GM21390 (cell line): Measurements from ENCODE around the gene DIP2B.
"Not testable (repeated sequence)": the region's sequence is repeated elsewhere in the genome, so short reads cannot be mapped to it uniquely, and the experiment has no call there.

Experiments used
- ATAC-seq: cut with Tn5 transposase; IDR thresholded peaks from one replicate; pipeline ENCODE4 v1.9.1; 2021; ENCODE audit not compliant: unreplicated experiment

DIP2B gene

DNA sequence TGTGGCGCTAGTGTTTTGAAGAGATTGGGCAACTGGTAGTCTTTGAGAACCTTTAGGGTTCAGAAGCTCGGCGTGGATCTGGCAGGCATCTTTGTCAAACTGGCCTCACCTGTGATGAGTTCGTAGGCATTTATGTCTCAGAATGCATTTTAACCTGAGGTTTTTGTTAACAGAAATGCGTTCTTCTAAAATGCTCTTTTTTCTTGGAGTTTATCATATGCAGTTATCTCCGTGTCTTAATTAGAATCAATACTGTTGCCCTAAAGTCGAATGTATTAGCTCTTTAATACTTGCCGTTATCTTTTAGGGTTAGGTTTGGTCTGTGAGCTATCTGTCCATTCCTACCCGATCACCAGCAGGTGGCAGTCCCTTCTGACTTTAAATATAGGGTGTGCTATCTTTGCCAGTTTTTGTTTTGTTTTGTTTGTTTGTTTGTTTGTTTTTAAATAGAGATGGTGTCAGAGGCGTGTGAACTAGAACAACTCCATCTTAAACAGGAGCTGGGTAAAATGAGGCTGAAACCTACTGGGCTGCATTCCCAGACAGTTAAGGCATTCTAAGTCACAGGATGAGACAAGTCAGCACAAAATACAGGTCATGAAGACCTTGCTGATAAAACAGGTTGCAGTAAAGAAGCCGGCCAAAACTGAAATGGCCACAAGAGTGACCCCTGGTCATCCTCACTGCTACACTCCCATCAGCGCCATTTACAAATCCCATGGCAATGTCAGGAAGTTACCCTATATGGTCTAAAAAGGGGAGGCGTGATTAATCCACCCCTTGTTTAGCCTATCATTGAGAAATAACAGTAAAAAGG, 260.5 kb downstream of the DIP2B start:
- peak; percentile 41 for ATAC-seq

DNA sequence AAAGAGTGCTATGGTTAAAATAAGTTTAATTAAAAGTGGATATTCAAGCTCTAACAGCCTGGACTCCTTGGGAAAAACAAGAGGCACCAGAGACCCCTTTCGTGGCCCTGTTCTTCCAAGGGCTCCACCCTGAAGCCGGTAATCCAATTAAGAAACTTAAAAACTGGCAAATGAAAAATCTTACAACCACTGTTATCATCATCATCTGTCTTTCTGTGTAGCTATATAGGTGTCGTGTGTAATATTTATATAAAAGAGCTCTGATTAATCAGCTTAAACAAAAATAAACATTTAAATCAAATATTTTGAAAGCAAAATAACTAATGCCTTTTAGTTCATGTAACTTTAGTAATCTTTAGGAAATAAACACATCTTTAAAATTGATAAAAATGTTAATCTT, 263.6 kb downstream of the DIP2B start:
- no peak for ATAC-seq

DNA sequence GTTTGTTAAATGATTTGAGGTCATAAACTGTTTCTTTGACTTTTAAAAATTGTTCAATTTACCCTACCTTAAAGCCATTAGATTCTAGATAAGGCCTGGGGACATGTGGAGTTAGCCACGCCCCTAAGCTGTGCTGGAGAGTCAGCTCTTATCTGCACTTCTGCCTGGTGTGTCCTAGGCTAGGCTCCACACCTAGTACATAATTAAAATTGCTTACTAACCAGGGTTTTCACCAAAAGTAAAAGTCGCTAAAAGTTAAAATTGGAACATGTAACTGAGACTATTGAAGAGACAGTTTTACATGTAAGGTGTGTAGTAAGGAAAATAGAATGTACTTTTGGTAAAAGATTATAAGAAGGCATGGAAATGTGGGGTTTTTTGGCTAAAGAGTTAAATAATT, 264.0 kb downstream of the DIP2B start:
- ATAC-seq = not testable (repeated sequence)

DNA sequence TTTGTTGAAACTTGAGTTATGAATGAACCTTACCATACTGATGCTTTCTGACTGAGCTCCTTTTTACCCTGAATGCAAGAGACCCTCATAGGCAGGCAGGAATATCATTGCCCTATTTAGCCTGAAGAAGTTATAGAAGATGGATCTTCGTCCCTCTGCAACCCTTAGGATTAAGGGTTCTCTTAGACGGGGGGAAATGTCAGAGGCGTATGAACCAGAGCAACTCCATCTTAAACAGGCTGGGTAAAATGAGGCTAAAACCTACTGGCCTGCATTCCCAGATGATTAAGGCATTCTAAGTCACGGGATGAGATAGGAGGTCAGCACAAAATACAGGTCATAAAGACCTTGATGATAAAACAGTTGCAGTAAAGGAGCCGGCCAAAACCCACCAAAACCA, 266.6 kb downstream of the DIP2B start:
- ATAC-seq = no peak

DNA sequence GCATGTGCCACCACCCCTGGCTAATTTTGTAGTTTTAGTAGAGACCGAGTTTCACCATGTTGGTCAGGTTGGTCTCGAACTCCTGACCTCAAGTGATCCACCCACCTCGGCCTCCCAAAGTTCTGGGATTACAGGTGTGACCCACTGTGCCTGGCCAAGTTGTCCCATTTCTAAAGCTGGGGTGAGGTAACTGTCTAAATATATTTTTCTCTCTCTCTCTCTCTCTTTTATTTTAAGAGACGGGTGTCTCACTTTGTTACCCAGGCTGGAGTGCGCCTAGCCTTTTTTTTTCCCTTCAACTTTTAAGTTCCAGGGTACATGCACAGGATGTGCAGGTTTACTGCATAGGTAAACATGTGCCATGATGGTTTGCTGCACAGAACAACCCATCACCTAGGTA, 267.7 kb downstream of the DIP2B start:
- ATAC-seq = no peak

DNA sequence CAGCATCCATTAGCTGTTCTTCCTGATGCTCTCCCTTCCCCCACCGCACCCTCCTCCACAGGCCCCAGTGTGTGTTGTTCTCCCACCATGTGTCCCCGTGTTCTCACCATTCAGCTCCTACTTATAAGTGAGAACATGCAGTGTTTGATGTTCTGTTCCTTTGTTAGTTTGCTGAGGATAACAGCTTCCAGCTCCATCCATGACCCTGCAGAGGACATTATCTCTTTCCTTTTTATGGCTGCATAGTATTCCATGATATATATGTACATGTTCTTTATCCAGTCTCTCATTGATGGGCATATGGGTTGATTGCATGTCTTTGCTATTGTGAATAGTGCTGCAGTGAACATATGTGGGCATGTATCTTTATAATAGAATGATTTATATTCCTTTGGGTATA, 268.1 kb downstream of the DIP2B start:
- no peak for ATAC-seq

DNA sequence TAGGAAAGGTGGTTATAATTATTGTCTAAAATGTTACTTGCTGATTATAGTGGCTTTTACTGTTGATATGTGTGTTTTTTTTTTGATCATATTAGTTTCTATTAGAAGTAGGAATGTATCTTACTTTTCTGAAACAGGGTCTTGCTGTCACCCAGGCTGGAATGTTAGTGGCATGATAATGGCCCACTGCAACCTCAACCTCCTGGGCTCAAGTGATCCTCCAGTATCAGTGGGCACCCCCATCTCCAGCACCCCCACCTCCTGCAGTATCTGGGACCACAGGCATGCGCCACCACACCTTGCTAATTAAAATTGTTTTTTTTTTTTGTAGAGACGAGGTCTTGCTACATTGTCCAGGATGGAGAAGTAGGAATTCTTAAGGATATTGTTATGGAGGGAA, 270.5 kb downstream of the DIP2B start:
- no peak for ATAC-seq

DNA sequence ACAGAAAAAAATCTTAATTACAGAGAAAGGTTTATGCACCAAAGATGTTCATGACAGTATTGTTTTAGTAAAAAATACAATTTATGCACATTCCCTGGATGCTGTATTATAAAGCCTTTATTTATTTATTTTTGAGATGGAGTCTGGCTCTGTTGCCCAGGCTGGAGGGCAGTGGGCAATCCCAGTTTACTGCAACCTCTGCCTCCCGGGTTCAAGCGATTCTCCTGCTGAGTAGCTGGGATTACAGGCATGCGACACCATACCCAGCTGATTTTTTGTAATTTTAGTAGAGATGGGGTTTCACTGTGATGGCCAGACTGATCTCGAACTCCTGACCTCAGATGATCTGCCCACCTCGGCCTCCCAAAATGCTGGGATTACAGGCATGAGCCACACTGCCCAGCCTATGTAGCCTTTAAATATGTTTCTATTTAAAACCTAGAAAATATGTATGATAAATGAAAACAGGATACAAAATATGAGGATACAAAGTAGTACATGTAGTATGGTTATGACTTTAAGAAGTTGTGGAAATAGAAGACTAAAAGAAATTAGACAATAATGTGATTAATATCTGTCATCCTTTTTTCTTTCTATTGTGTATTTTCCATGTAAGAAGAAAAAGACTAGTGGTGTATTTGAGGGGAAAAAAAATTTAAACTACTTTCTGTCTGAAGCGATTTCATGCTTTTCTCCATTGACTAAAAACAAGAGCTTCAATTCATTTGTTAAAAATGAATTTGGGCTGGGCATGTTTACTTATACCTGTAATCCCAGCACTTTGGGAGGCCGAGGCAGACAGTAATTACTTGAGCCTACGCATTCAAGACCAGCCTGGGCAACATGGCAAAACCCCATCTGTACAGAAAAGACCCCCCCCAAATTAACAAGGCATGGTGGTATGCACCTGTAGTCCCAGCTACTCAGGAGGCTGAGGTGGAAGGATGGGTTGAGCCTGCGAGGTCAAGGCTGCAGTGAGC, 272.3 kb downstream of the DIP2B start:
- no peak for ATAC-seq

DNA sequence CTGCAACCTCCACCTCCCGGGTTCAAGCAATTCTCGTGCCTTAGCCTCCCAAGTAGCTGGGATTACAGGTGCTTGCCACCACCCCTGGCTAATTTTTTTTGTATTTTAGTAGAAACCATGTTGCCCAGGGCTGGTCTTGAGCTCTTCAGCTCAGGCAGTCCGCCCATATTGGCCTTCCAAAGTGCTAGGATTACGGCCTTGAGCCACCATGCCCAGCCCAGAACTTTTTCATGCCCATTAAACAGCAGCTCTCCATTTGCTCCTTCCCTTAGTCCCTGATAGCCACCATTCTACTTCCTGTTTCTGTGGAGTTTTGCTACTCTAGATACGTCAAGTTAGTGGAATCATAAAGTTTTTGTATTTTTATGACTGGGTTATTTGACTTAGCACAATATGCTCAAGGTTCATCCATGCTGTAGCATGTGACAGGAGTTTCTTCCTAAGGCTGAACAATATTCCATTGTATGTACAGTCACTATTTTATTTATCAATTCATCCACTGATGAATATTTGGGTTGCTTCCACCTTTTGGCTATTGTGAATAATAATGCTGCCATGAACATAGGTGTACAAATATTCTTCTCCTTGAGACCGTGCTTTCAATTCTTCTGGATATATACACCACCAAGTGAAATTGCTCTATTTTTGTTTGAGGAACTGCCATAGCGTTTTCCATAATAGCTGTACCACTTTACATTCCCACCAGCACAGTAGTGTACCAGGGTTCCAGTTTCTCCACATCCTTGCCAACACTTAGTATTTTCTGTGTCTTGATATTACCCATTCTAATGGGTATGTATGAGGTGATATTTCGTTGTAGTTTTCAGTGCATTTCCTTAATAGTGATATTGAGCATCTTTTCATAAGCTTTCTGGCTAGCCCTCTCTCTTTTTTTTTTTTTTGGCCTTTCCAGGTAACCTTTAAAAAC, 274.1 kb downstream of the DIP2B start:
- ATAC-seq = no peak

DNA sequence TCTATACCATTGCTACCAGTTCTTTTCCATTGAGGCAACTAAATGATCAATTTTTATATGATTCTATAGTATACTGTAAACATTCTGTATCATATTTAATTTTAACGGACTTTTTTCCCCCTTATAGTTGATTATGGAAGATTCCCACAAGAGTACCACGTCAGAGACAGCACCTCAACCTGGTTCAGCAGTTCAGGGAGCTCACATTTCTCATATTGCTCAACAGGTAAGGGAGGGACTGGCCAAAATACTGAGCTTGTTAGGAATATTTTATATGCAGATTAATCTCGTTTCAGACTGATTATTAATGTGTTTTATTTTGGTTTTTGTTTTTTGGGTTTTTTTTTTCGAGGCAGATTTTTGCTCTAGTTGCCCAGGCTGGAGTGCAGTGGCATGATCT, 275.2 kb downstream of the DIP2B start:
- no peak for ATAC-seq

DNA sequence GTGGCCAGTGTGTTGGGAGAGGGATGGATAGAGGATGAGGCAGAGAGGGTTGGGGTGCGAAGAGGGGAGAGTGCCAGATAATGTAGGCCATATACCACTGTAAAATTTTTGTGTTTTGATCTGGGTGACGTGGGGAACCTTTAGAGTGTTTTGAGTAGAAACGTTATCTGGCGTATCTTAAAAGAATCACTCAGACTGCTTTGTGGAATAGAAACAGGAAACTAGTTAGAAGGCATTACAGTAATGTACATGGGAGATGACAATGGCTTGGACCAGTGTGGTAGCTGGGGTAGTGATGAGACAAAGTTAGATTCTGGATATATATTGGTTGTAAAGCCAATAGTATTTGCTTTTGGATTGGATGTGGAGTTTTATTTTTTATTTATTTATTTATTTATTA, 279.7 kb downstream of the DIP2B start:
- ATAC-seq = no peak

DNA sequence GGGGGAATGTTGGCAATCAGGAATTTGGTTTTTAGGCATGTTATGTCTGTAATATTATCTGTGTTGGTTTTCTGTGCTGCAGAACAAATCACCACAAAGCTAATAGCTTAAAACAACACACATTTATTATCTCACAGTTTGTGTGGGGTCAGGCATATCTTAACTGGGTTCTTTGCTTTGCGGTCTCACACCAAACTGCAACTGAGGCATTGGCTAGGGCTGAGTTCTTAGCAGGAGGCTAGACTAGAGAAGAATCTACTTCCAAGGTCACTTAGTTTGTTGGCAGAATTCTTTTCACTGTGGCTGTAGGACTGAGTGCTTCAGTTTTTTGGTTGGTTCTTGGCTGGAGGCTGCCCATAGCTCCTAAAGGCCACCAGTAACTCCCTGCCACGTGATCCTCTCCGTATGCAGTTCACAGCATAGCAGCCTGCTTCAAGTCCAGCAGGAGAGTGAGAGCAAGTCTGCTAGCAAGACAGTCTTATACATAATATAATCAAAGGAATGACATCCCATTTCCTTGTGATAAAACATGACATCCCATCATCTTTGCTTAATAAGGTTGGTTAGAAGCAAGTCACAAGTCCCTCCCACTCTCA, 280.7 kb downstream of the DIP2B start:
- ATAC-seq = no peak

DNA sequence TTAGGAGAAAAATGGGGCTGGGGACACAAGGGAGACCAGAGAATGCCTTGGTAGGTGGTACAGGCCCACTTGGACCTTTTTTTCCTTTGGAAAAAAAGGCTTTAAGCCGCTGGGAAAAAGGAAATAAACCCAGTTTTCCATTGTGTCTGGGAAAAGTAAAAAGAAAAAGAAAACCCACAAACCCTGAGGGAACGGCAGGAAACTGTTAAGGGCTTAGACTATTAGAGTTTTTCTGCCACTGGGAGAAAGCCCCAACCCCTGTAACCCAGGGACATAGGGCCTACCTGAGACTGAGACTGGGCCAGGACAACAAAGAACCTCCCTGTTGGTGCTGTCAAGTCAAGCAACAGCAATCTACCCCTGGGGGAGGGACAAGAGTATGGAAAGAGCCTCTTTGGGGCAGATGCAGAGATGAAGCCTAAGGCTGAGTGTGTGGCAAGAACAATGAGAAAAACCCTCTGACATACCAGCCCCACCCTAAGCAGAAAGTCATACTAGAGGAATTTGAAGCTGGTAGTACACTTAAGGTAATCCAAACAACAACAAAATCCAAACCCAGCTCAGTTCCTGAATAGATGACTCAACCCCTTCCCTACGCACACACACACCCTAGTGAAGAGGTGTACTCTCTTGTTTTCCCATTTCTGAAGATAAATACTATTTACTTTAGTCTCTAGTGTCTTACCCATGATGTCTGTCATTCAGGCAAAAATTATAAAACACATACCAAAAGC, 281.9 kb downstream of the DIP2B start:
- no peak for ATAC-seq

DNA sequence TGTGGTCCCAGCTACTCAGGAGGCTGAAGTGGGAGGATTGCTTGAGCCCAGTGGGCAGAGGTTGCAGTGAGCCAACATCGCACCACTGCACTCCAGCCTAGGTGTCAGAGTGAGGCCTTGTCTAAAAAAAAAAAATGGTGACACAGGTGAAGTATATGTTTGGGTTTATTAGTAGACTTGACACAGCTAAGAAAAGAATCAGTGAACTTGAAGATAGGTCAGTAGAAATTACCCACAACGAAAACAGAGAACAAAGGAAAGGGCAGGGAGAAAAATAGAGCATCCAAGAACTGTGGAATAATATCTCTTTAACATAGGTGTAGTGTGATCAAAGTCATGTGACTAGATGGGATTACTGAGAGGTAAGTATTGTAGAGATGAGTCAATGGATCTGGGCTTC, 282.8 kb downstream of the DIP2B start:
- no peak for ATAC-seq

DNA sequence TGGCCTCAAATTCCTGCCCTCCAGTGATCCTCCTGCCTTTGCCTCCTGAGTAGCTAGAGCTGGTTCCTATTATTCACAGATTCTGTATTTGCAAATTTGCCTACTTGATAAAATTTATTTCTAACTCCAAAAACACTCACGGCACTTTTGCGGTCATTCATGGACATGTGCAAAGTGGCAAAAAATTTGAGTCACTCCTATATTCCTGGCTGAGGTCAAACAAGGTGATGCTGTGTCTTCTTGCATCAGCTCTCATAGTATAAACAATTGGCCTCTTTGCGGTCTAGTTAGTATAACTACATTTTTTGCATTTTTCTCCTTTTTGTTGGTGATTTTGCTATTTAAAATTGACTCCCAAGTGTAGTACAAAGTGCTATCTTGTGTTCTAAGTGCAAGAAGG, 283.8 kb downstream of the DIP2B start:
- no peak for ATAC-seq

DNA sequence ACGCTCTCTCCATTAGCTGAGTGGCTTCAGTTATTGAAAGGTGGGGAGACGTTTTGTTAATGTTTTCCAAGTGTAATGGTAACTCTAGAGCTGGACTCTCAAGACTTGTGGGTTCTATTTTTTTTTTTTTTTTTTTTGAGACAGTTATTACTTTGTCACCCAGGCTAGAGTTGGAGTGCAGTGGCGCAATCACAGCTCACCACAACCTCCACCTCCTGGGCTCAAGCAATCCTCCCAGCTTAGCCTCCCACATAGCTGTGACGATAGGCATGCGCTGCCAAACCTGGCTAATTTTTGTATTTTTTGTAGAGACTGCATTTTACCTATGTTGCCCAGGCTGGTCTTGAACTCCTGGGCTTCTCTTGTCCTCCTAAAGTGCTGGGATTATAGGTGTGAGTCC, 285.3 kb downstream of the DIP2B start:
- ATAC-seq = no peak
